Nephron progenitor cell (in vitro differentiated cells): ENCODE measurements around the gene RO60.

Experiments
- DNase-seq: peaks from one replicate; pipeline ENCODE4 v3.0.0; 2021
- H3K27ac Mint-ChIP-seq: 2 replicates; pipeline ENCODE4 v1.8.0; 2021; ENCODE audit warnings: mild to moderate bottlenecking, moderate library complexity, mixed read lengths
- H3K27me3 Mint-ChIP-seq: 2 replicates; pipeline ENCODE4 v1.8.0; 2021; ENCODE audit warnings: mild to moderate bottlenecking, low read depth, mixed read lengths; ENCODE audit not compliant: poor library complexity
- H3K36me3 Mint-ChIP-seq: 2 replicates; pipeline ENCODE4 v1.8.0; 2021; ENCODE audit warnings: low read depth, mixed read lengths
- H3K4me1 Mint-ChIP-seq: 2 replicates; pipeline ENCODE4 v1.8.0; 2021; ENCODE audit warnings: mixed read lengths
- H3K4me3 Mint-ChIP-seq: 2 replicates; pipeline ENCODE4 v1.8.0; 2021; ENCODE audit warnings: mild to moderate bottlenecking, moderate library complexity, mixed read lengths
- H3K9me3 Mint-ChIP-seq: 2 replicates; pipeline ENCODE4 v1.8.0; 2021; ENCODE audit warnings: mild to moderate bottlenecking, moderate library complexity, mixed read lengths
- CTCF ChIP-seq: fragments of 200-600 bp; sonication (generic); IDR thresholded peaks from 2 replicates; pipeline ENCODE4 v1.5.0; 2021; ENCODE audit warnings: antibody characterized with exemption

Gene RO60

GRCh38 chr1:193059282-193060114 lies at the start of gene RO60, which contains the start of gene UCHL5:
Gene RO60, plus strand, starts transcription at chr1:193059612. Its CDS starts 9,443 bp downstream, at chr1:193069055.
Gene UCHL5, minus strand, starts transcription at chr1:193059360. Its CDS starts 100 bp downstream, at chr1:193059260.
- Mint-ChIP-seq H3K4me1 (peaks cover 38% of the 10 kb centered on the region), H3K27ac (peak within 1 kb of the TSS; percentile 99), H3K4me3 (peak within 1 kb of the TSS; percentile 97), H3K27me3 (no peaks in the 10 kb centered on the region), H3K9me3 (peaks cover 13% of the 10 kb centered on the region), H3K36me3 (peaks cover 19% of the 10 kb centered on the region)
- peak; percentile 91 for DNase-seq
- no peak for TF ChIP-seq CTCF

- H3K27ac Mint-ChIP-seq, result no peak overlapping the region
- DNase-seq, result no peak
- no peak for TF ChIP-seq CTCF
- H3K36me3 Mint-ChIP-seq, result peaks cover 3% of the 10 kb centered on the region
- H3K4me1 Mint-ChIP-seq, result no peaks in the 10 kb centered on the region
- H3K9me3 Mint-ChIP-seq, result peaks cover 3% of the 10 kb centered on the region
- peaks cover 4% of the 10 kb centered on the region for H3K27me3 Mint-ChIP-seq
- H3K4me3 Mint-ChIP-seq, result no peak overlapping the region
Measured at GRCh38 chr1:193011406-193011805, 48.0 kb upstream of the RO60 start.

GRCh38 chr1:193013005-193013404 lies 46.4 kb upstream of the RO60 start:
- Mint-ChIP-seq H3K9me3 (no peaks in the 10 kb centered on the region), H3K4me1 (no peaks in the 10 kb centered on the region), H3K36me3 (no peaks in the 10 kb centered on the region), H3K27ac (no peak overlapping the region), H3K27me3 (peaks cover 4% of the 10 kb centered on the region), H3K4me3 (no peak overlapping the region)
- no peak for DNase-seq
- no peak for TF ChIP-seq CTCF

GRCh38 chr1:193013707-193014106 lies 45.7 kb upstream of the RO60 start:
- Mint-ChIP-seq H3K27ac (no peak overlapping the region), H3K4me3 (no peak overlapping the region), H3K4me1 (no peaks in the 10 kb centered on the region), H3K9me3 (no peaks in the 10 kb centered on the region), H3K27me3 (peaks cover 4% of the 10 kb centered on the region), H3K36me3 (no peaks in the 10 kb centered on the region)
- no peak for TF ChIP-seq CTCF
- no peak for DNase-seq

- no peak for TF ChIP-seq CTCF
- H3K27ac Mint-ChIP-seq, result no peak overlapping the region
- no peak for DNase-seq
- no peaks in the 10 kb centered on the region for H3K4me1 Mint-ChIP-seq
- H3K4me3 Mint-ChIP-seq, result no peak overlapping the region
- H3K27me3 Mint-ChIP-seq, result peaks cover 4% of the 10 kb centered on the region
- H3K36me3 Mint-ChIP-seq, result no peaks in the 10 kb centered on the region
- no peaks in the 10 kb centered on the region for H3K9me3 Mint-ChIP-seq
Measured at GRCh38 chr1:193014400-193014799, 45.0 kb upstream of the RO60 start.

- no peak for TF ChIP-seq CTCF
- no peaks in the 10 kb centered on the region for H3K9me3 Mint-ChIP-seq
- no peak overlapping the region for H3K4me3 Mint-ChIP-seq
- no peak for DNase-seq
- H3K36me3 Mint-ChIP-seq, result no peaks in the 10 kb centered on the region
- no peaks in the 10 kb centered on the region for H3K27me3 Mint-ChIP-seq
- H3K27ac Mint-ChIP-seq, result no peak overlapping the region
- H3K4me1 Mint-ChIP-seq, result no peaks in the 10 kb centered on the region
Measured at GRCh38 chr1:193016788-193017187, 42.6 kb upstream of the RO60 start.
